Myocyte (in vitro differentiated cells): ENCODE results near the gene NCKAP5. TPM values are rescaled to one million over a fixed set of nuclear protein-coding genes. Genes with fewer than 3 reads are reported as not detected.

Experiments
- DNase-seq: peaks from one replicate; pipeline ENCODE4 v3.0.0-alpha.2; 2012; ENCODE audit warnings: low read depth
- total RNA-seq: library from RNA; depleted of rRNA; stranded (reverse); fragments of >200 nt; gene quantifications from 2 replicates; pipeline ENCODE4 v1.2.3, GENCODE V29; 2014

The NCKAP5 gene
- total RNA-seq, 1 donor from 2014 or later: 0.53 TPM

GRCh38 chr2:133425612-133426011 lies 142.7 kb downstream of the NCKAP5 start:
- no peak for DNase-seq

GRCh38 chr2:133424876-133425275 lies 143.4 kb downstream of the NCKAP5 start:
- no peak for DNase-seq

- no peak for DNase-seq
These were observed 145.3 kb downstream of the NCKAP5 start for GRCh38 chr2:133422931-133423351.

GRCh38 chr2:133421516-133422324 lies 146.5 kb downstream of the NCKAP5 start:
- DNase-seq: peak; percentile 20

GRCh38 chr2:133420788-133421187 lies 147.5 kb downstream of the NCKAP5 start:
- no peak for DNase-seq

GRCh38 chr2:133418671-133419070 lies 149.6 kb downstream of the NCKAP5 start:
- DNase-seq: no peak

- no peak for DNase-seq
These were observed 150.2 kb downstream of the NCKAP5 start for GRCh38 chr2:133418021-133418420.

- DNase-seq: no peak
These were observed 150.8 kb downstream of the NCKAP5 start for GRCh38 chr2:133417415-133417814.

GRCh38 chr2:133416736-133417135 lies 151.5 kb downstream of the NCKAP5 start:
- no peak for DNase-seq

GRCh38 chr2:133416146-133416545 lies 152.1 kb downstream of the NCKAP5 start:
- DNase-seq: no peak

- DNase-seq: peak; percentile 67
These were observed 152.9 kb downstream of the NCKAP5 start for GRCh38 chr2:133415210-133415876.

- DNase-seq: no peak
These were observed 153.6 kb downstream of the NCKAP5 start for GRCh38 chr2:133414486-133415209.

- DNase-seq: no peak
These were observed 154.4 kb downstream of the NCKAP5 start for GRCh38 chr2:133413863-133414262.

GRCh38 chr2:133412694-133413093 lies 155.6 kb downstream of the NCKAP5 start:
- no peak for DNase-seq

- no peak for DNase-seq
These were observed 156.4 kb downstream of the NCKAP5 start for GRCh38 chr2:133411857-133412256.

GRCh38 chr2:133411101-133411500 lies 157.2 kb downstream of the NCKAP5 start:
- DNase-seq: no peak

- DNase-seq: no peak
These were observed 158.5 kb downstream of the NCKAP5 start for GRCh38 chr2:133409581-133410285.

- no peak for DNase-seq
These were observed 159.6 kb downstream of the NCKAP5 start for GRCh38 chr2:133408671-133409070.

- peak; percentile 22 for DNase-seq
These were observed 160.9 kb downstream of the NCKAP5 start for GRCh38 chr2:133407341-133407740.

GRCh38 chr2:133405252-133405651 lies 163.0 kb downstream of the NCKAP5 start:
- no peak for DNase-seq

- peak; percentile 51 for DNase-seq
These were observed 167.9 kb downstream of the NCKAP5 start for GRCh38 chr2:133400411-133400810.
